GM21619 (cell line): ENCODE data around the gene THSD7B.

Experiments used
- ATAC-seq: cut with Tn5 transposase; IDR thresholded peaks from one replicate; pipeline ENCODE4 v1.9.1; 2021; ENCODE audit not compliant: unreplicated experiment

THSD7B gene

GRCh38 chr2:137185378-137186078, 420.2 kb downstream of the THSD7B start:
- ATAC-seq: no peak

GRCh38 chr2:137187216-137187615, 421.9 kb downstream of the THSD7B start:
- no peak for ATAC-seq

- no peak for ATAC-seq
These were observed 425.3 kb downstream of the THSD7B start for GRCh38 chr2:137190411-137191195.

GRCh38 chr2:137192366-137193310, 427.3 kb downstream of the THSD7B start:
- ATAC-seq: no peak

GRCh38 chr2:137193401-137193800, 428.1 kb downstream of the THSD7B start:
- no peak for ATAC-seq

GRCh38 chr2:137194111-137194510, 428.8 kb downstream of the THSD7B start:
- ATAC-seq: no peak

- no peak for ATAC-seq
These were observed 434.4 kb downstream of the THSD7B start for GRCh38 chr2:137199751-137200150.

GRCh38 chr2:137202318-137202717, 437.0 kb downstream of the THSD7B start:
- ATAC-seq: no peak

GRCh38 chr2:137205324-137205723, 440.0 kb downstream of the THSD7B start:
- no peak for ATAC-seq

- no peak for ATAC-seq
These were observed 440.7 kb downstream of the THSD7B start for GRCh38 chr2:137206069-137206468.

DNA sequence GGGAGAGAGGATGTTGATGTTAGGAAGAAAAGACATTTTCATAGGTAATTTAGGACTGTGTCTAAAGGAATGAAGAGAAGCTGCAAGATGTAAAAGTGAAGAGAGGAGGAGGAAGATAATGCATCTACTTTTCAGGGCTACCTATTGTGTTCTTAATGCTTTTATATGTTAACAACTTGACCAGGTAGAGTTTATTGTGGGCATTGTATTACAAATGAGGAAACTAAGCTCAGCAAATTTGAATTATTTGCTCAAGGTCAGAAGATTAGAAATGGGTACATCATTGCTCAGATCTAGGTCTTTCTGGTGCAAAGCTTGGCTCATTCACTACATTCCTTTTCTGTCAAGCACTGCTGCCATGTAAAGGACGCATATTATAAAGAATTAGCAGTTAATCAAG, 441.7 kb downstream of the THSD7B start:
- ATAC-seq: no peak

GRCh38 chr2:137208431-137208891, 443.1 kb downstream of the THSD7B start:
- ATAC-seq: no peak

DNA sequence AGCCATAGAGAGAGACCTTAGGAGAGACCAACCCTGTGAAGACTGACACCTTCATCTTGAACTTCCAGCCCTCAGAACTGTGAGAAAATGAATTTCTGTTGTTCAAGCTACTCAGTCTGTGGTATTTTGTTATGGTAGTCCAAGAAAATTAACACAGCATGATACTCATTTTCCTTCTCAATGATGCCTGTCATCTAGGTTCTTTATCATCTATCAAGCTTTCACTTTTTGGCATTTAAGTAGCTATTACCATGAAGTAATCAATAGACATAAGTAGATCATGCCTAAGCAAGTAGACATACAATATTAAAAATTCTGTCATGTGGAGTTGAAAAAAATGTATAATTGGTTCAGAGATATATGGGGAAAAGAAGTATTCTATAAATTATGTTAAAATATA, 444.7 kb downstream of the THSD7B start:
- no peak for ATAC-seq

- ATAC-seq: no peak
These were observed 446.4 kb downstream of the THSD7B start for GRCh38 chr2:137211761-137212160.

- ATAC-seq: no peak
These were observed 455.2 kb downstream of the THSD7B start for GRCh38 chr2:137220438-137220993.

- no peak for ATAC-seq
These were observed 456.6 kb downstream of the THSD7B start for GRCh38 chr2:137221797-137222492.

DNA sequence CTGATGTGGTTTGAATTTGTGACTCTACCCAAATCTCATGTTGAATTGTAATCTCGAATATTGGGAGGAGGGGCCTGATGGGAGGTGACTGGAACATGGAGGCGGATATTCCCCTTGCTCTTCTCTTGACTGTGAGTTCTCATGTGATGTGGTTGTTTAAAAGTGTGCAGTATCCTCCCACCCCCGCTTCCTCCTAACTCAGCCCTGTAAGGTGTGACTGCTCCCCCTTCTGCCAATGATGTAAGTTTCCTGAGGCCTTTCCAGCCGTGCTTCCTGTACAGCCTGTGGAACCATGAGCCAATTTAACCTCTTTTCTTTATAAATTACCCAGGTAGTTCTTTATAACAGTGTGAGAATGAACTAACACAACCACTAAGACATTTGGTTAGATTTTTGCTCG, 458.4 kb downstream of the THSD7B start:
- ATAC-seq: no peak

- no peak for ATAC-seq
These were observed 463.2 kb downstream of the THSD7B start for GRCh38 chr2:137228566-137228965.

DNA sequence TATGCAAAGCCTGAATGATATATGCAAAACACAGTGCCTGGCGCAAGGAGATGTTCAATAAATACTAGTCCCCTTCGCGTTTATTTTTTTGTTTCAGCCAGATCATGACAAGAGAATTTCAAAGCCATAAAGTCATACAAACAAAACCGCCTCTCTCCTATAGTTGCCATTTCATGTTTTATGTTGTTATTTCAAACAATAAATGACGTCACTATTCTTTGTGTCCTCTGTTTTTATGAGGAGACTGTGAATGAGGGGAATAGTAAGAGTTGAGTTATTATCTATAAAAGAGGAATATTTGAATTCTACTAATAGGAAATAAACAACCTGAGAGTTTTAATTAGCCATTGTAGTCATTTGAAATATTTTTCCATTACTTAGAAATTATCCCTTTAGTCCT, 464.5 kb downstream of the THSD7B start:
- ATAC-seq: no peak

- ATAC-seq: no peak
These were observed 466.3 kb downstream of the THSD7B start for GRCh38 chr2:137231628-137232027.
